Measurements from ENCODE around the gene MYLK. TPM values are rescaled to one million over a fixed set of nuclear protein-coding genes. Genes with fewer than 3 reads are reported as not detected.
A peak's percentile ranks its signal among the peaks of the same experiment; 100 is the strongest.
"Not testable (repeated sequence)": the region's sequence is repeated elsewhere in the genome, so short reads cannot be mapped to it uniquely, and the experiment has no call there.

The MYLK gene
- 0.21 and 0.26 TPM in 2 replicates for total RNA-seq

- peaks cover 58% of the 10 kb centered on the region for H3K27me3 Mint-ChIP-seq
- peak; percentile 87 for DNase-seq
- peak within 1 kb of the TSS; percentile 83 for H3K4me3 Mint-ChIP-seq
- intact Hi-C loops (cut with micrococcal nuclease) = loop anchor here (5.0 kb wide), 1 partner anchor 297 kb away; the partner anchor contains the start of gene HACD2
- no peaks in the 10 kb centered on the region for H3K36me3 Mint-ChIP-seq (ENCODE audit: low read depth)
- H3K9me3 Mint-ChIP-seq = no peaks in the 10 kb centered on the region
- peaks cover 16% of the 10 kb centered on the region for H3K4me1 Mint-ChIP-seq
- no peak within 1 kb of the TSS for H3K27ac Mint-ChIP-seq
Observed at GRCh38 chr3:123884203-123884831, at the start of gene MYLK. Gene MYLK (minus strand): TSS chr3:123884332. CDS start chr3:123793841, 90,491 bp downstream.

- H3K36me3 Mint-ChIP-seq (ENCODE audit: low read depth) = peaks cover 20% of the 10 kb centered on the region
- H3K27ac Mint-ChIP-seq = no peak overlapping the region
- no peaks in the 10 kb centered on the region for H3K27me3 Mint-ChIP-seq
- intact Hi-C loops (cut with micrococcal nuclease) = no loop called here
- H3K9me3 Mint-ChIP-seq = no peaks in the 10 kb centered on the region
- no peaks in the 10 kb centered on the region for H3K4me1 Mint-ChIP-seq
- no peak for DNase-seq
- H3K4me3 Mint-ChIP-seq = no peak overlapping the region
Observed at GRCh38 chr3:123930445-123930844, 46.3 kb upstream of the MYLK start.

- H3K27me3 Mint-ChIP-seq = no peaks in the 10 kb centered on the region
- H3K36me3 Mint-ChIP-seq (ENCODE audit: low read depth) = peaks cover 27% of the 10 kb centered on the region
- no peaks in the 10 kb centered on the region for H3K4me1 Mint-ChIP-seq
Observed at GRCh38 chr3:123929325-123929724, 45.2 kb upstream of the MYLK start.

GRCh38 chr3:123926396-123926795 is 42.3 kb upstream of the MYLK start:
- H3K36me3 Mint-ChIP-seq (ENCODE audit: low read depth) = peaks cover 35% of the 10 kb centered on the region
- no peaks in the 10 kb centered on the region for H3K27me3 Mint-ChIP-seq
- no peak overlapping the region for H3K27ac Mint-ChIP-seq
- H3K4me1 Mint-ChIP-seq = no peaks in the 10 kb centered on the region
- peaks cover 18% of the 10 kb centered on the region for H3K9me3 Mint-ChIP-seq
- intact Hi-C loops (cut with micrococcal nuclease) = no loop called here
- no peak overlapping the region for H3K4me3 Mint-ChIP-seq
- DNase-seq = no peak

More at GRCh38 chr3:123929325-123929724, 45.2 kb upstream of the MYLK start:
- Mint-ChIP-seq H3K9me3 (peaks cover 4% of the 10 kb centered on the region), H3K27ac (no peak overlapping the region), H3K4me3 (no peak overlapping the region)
- peak; percentile 37 for DNase-seq
- intact Hi-C loops (cut with micrococcal nuclease) = no loop called here

GRCh38 chr3:123920868-123921267 is 36.7 kb upstream of the MYLK start:
- no peak for DNase-seq
- no peak overlapping the region for H3K27ac Mint-ChIP-seq
- intact Hi-C loops (cut with micrococcal nuclease) = no loop called here
- peaks cover 30% of the 10 kb centered on the region for H3K9me3 Mint-ChIP-seq
- no peaks in the 10 kb centered on the region for H3K27me3 Mint-ChIP-seq
- peaks cover 46% of the 10 kb centered on the region for H3K36me3 Mint-ChIP-seq (ENCODE audit: low read depth)
- no peak overlapping the region for H3K4me3 Mint-ChIP-seq
- peaks cover 5% of the 10 kb centered on the region for H3K4me1 Mint-ChIP-seq

- H3K9me3 Mint-ChIP-seq = peaks cover 30% of the 10 kb centered on the region
- intact Hi-C loops (cut with micrococcal nuclease) = no loop called here
- peaks cover 5% of the 10 kb centered on the region for H3K4me1 Mint-ChIP-seq
- H3K36me3 Mint-ChIP-seq (ENCODE audit: low read depth) = peaks cover 47% of the 10 kb centered on the region
- no peak overlapping the region for H3K4me3 Mint-ChIP-seq
- H3K27me3 Mint-ChIP-seq = no peaks in the 10 kb centered on the region
- H3K27ac Mint-ChIP-seq = no peak overlapping the region
- no peak for DNase-seq
Observed at GRCh38 chr3:123920383-123920782, 36.3 kb upstream of the MYLK start.

GRCh38 chr3:123919353-123919752 is 35.2 kb upstream of the MYLK start:
- Mint-ChIP-seq H3K27me3 (no peaks in the 10 kb centered on the region), H3K27ac (no peak overlapping the region), H3K4me3 (no peak overlapping the region), H3K9me3 (peaks cover 26% of the 10 kb centered on the region), H3K4me1 (peaks cover 5% of the 10 kb centered on the region), H3K36me3 (ENCODE audit: low read depth) (peaks cover 40% of the 10 kb centered on the region)
- no peak for DNase-seq
- intact Hi-C loops (cut with micrococcal nuclease) = no loop called here

- Mint-ChIP-seq H3K36me3 (ENCODE audit: low read depth) (peaks cover 9% of the 10 kb centered on the region), H3K27ac (no peak overlapping the region), H3K27me3 (no peaks in the 10 kb centered on the region), H3K4me1 (no peaks in the 10 kb centered on the region), H3K9me3 (no peaks in the 10 kb centered on the region), H3K4me3 (no peak overlapping the region)
- intact Hi-C loops (cut with micrococcal nuclease) = no loop called here
- DNase-seq = peak; percentile 43
Observed at GRCh38 chr3:123914829-123915228, 30.7 kb upstream of the MYLK start.

GRCh38 chr3:123909785-123910184 is 25.7 kb upstream of the MYLK start:
- H3K4me3 Mint-ChIP-seq = no peak overlapping the region
- intact Hi-C loops (cut with micrococcal nuclease) = no loop called here

GRCh38 chr3:123907720-123908119 is 23.6 kb upstream of the MYLK start:
- H3K27ac Mint-ChIP-seq = no peak overlapping the region
- H3K4me1 Mint-ChIP-seq = no peaks in the 10 kb centered on the region
- H3K9me3 Mint-ChIP-seq = no peaks in the 10 kb centered on the region
- intact Hi-C loops (cut with micrococcal nuclease) = no loop called here
- no peak overlapping the region for H3K4me3 Mint-ChIP-seq
- no peaks in the 10 kb centered on the region for H3K36me3 Mint-ChIP-seq (ENCODE audit: low read depth)
- no peak for DNase-seq
- peaks cover 4% of the 10 kb centered on the region for H3K27me3 Mint-ChIP-seq

More at GRCh38 chr3:123909785-123910184, 25.7 kb upstream of the MYLK start:
- no peak overlapping the region for H3K27ac Mint-ChIP-seq
- no peaks in the 10 kb centered on the region for H3K9me3 Mint-ChIP-seq
- no peak for DNase-seq
- no peaks in the 10 kb centered on the region for H3K4me1 Mint-ChIP-seq
- peaks cover 2% of the 10 kb centered on the region for H3K27me3 Mint-ChIP-seq
- no peaks in the 10 kb centered on the region for H3K36me3 Mint-ChIP-seq (ENCODE audit: low read depth)

GRCh38 chr3:123899300-123899865 is 15.3 kb upstream of the MYLK start:
- DNase-seq = no peak
- peaks cover 23% of the 10 kb centered on the region for H3K27me3 Mint-ChIP-seq
- H3K4me3 Mint-ChIP-seq = no peak overlapping the region
- intact Hi-C loops (cut with micrococcal nuclease) = no loop called here
- H3K9me3 Mint-ChIP-seq = no peaks in the 10 kb centered on the region
- no peaks in the 10 kb centered on the region for H3K4me1 Mint-ChIP-seq
- H3K27ac Mint-ChIP-seq = no peak overlapping the region
- no peaks in the 10 kb centered on the region for H3K36me3 Mint-ChIP-seq (ENCODE audit: low read depth)

- Mint-ChIP-seq H3K36me3 (ENCODE audit: low read depth) (no peaks in the 10 kb centered on the region), H3K9me3 (peaks cover 12% of the 10 kb centered on the region), H3K27me3 (peaks cover 12% of the 10 kb centered on the region), H3K4me3 (no peak overlapping the region), H3K27ac (no peak overlapping the region), H3K4me1 (no peaks in the 10 kb centered on the region)
- no peak for DNase-seq
- intact Hi-C loops (cut with micrococcal nuclease) = no loop called here
Observed at GRCh38 chr3:123893012-123893411, 8.9 kb upstream of the MYLK start.

GRCh38 chr3:123892195-123892594 is 8.1 kb upstream of the MYLK start:
- no peaks in the 10 kb centered on the region for H3K4me1 Mint-ChIP-seq

GRCh38 chr3:123890991-123891390 is 6.9 kb upstream of the MYLK start:
- intact Hi-C loops (cut with micrococcal nuclease); H3K4me1 Mint-ChIP-seq; H3K4me3 Mint-ChIP-seq; H3K27ac Mint-ChIP-seq; H3K36me3 Mint-ChIP-seq (ENCODE audit: low read depth): not testable (repeated sequence)
- peaks cover 12% of the 10 kb centered on the region for H3K9me3 Mint-ChIP-seq
- DNase-seq = peak; percentile 18
- peaks cover 21% of the 10 kb centered on the region for H3K27me3 Mint-ChIP-seq

More at GRCh38 chr3:123892195-123892594, 8.1 kb upstream of the MYLK start:
- Mint-ChIP-seq H3K9me3 (peaks cover 12% of the 10 kb centered on the region), H3K36me3 (ENCODE audit: low read depth) (no peaks in the 10 kb centered on the region), H3K4me3 (no peak overlapping the region), H3K27ac (no peak overlapping the region), H3K27me3 (peaks cover 13% of the 10 kb centered on the region)
- intact Hi-C loops (cut with micrococcal nuclease) = no loop called here
- no peak for DNase-seq

Measured in activated CD4-positive, alpha-beta T cell treated with anti-CD3 and anti-CD28 coated beads, Interleukin-2, amount 10 ng/mL, durations not matched to agents 24 days and 14 days (primary cell).